Measurements from ENCODE around the gene PLA2G3.

PLA2G3 gene

DNA sequence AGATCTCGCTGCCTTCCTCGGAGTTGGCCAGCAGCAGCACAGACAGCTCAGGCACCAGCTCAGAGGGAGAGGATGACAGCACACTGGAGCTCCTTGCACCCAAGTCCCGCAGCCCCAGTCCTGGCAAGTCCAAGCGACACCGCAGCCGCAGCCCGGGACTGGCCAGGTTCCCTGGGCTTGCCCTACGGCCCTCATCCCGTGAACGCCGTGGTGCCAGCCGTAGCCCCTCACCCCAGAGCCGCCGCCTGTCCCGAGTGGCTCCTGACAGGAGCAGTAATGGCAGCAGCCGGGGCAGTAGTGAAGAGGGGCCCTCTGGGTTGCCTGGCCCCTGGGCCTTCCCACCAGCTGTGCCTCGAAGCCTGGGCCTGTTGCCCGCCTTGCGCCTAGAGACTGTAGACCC lies 6.4 kb downstream of the PLA2G3 start:
- TF ChIP-seq, protein P1, sequence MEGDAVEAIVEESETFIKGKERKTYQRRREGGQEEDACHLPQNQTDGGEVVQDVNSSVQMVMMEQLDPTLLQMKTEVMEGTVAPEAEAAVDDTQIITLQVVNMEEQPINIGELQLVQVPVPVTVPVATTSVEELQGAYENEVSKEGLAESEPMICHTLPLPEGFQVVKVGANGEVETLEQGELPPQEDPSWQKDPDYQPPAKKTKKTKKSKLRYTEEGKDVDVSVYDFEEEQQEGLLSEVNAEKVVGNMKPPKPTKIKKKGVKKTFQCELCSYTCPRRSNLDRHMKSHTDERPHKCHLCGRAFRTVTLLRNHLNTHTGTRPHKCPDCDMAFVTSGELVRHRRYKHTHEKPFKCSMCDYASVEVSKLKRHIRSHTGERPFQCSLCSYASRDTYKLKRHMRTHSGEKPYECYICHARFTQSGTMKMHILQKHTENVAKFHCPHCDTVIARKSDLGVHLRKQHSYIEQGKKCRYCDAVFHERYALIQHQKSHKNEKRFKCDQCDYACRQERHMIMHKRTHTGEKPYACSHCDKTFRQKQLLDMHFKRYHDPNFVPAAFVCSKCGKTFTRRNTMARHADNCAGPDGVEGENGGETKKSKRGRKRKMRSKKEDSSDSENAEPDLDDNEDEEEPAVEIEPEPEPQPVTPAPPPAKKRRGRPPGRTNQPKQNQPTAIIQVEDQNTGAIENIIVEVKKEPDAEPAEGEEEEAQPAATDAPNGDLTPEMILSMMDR (conservative IDR thresholded peaks at IDR 0.05; ENCODE audit: low read length), result no peak
- DNase-seq (ENCODE audit: low read depth), result no peak
- no peak overlapping the region for H3K4me3 ChIP-seq (ENCODE audit: low read length)

GRCh38 chr22:31130873-31131272 lies 9.4 kb downstream of the PLA2G3 start:
- no peak for DNase-seq (ENCODE audit: low read depth)
- no peak overlapping the region for H3K4me3 ChIP-seq (ENCODE audit: low read length)
- TF ChIP-seq, protein P1 (conservative IDR thresholded peaks at IDR 0.05; ENCODE audit: low read length), result no peak

DNA sequence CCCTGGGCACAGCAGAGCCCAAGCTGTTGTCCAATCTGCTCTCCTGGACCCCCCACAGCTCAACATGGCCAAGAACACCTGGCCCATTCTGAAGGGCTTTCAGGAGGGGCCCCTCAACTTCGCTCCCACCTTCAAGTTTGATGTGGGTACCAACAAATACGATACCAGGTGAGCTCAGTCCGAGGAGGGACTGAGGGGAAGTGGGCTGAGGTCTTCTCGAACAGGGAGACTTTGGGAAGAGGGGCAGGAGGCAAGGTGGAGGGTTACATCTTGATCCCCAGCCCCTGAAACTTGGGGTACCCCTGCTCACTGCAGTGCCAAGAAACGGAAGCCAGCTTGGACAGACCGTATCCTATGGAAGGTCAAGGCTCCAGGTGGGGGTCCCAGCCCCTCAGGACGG lies 12.2 kb downstream of the PLA2G3 start:
- no peak overlapping the region for H3K4me3 ChIP-seq (ENCODE audit: low read length)
- TF ChIP-seq, protein P1 (conservative IDR thresholded peaks at IDR 0.05; ENCODE audit: low read length), result no peak
- DNase-seq (ENCODE audit: low read depth), result no peak

GRCh38 chr22:31127181-31127772 lies 13.0 kb downstream of the PLA2G3 start:
- TF ChIP-seq, protein P1 (conservative IDR thresholded peaks at IDR 0.05; ENCODE audit: low read length), result no peak
- no peak overlapping the region for H3K4me3 ChIP-seq (ENCODE audit: low read length)
- DNase-seq (ENCODE audit: low read depth), result no peak

DNA sequence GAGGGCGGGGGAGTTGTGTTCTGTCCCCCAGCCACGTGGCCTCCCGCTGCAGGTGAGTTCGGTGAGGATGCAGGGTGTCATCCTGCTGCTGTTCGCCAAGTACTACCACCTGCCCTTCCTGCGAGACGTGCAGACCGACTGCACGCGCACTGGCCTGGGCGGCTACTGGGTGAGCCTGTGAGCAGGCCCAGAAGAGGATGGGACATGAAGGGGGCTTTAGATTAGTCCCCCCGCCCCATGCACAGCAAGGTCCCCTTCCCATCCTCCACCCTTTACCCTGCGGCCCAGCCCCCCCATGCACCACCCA lies 13.5 kb downstream of the PLA2G3 start:
- DNase-seq (ENCODE audit: low read depth), result no peak
- H3K4me3 ChIP-seq (ENCODE audit: low read length), result no peak overlapping the region
- TF ChIP-seq, protein P1 (conservative IDR thresholded peaks at IDR 0.05; ENCODE audit: low read length), result no peak

DNA sequence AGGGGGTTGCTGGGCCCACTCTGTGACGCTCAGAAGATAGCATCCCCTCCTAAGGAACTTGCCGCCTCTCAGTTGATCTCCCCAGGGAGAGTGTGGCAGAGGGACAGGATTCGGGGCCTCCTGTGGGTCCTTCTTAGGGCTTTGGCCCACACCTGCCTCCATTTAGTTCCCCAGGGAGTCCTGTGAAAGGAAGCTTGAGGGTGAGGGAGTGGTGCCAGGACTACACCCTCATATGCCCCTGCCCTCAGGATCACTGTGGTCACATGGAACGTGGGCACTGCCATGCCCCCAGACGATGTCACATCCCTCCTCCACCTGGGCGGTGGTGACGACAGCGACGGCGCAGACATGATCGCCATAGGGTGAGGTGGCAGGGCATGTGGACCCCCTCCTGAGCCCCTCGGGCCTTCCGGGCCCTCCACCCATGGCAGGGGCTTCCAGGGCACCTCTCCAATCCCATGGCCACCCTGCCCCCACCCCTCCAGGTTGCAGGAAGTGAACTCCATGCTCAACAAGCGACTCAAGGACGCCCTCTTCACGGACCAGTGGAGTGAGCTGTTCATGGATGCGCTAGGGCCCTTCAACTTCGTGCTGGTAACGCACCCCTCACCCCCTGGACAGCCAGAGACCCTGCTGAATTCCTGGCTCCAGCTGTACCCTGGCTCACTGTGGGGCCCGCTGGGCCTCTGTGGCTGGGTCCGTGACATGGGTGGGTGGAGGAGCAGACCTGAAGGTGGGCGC lies 14.0 kb downstream of the PLA2G3 start:
- TF ChIP-seq, protein P1 (conservative IDR thresholded peaks at IDR 0.05; ENCODE audit: low read length), result no peak
- DNase-seq (ENCODE audit: low read depth), result no peak
- no peak overlapping the region for H3K4me3 ChIP-seq (ENCODE audit: low read length)

- H3K4me3 ChIP-seq (ENCODE audit: low read length), result no peak overlapping the region
- no peak for DNase-seq (ENCODE audit: low read depth)
- TF ChIP-seq, protein P1 (conservative IDR thresholded peaks at IDR 0.05; ENCODE audit: low read length), result no peak
Observed at GRCh38 chr22:31125521-31126117, 14.7 kb downstream of the PLA2G3 start.

All from AG10803 (cell line).